Stimulated activated CD8-positive, alpha-beta memory T cell treated with anti-CD3 and anti-CD28 coated beads, Interleukin-7, amount 100 ng/mL, for 4 hours (primary cell): ENCODE data around the gene RFX7.

Experiments used
- DNase-seq, 2 donors: peaks; one replicate each; pipeline ENCODE4 v3.0.0-alpha.2; 2020; ENCODE audit warnings: low read depth in 2 of 2

RFX7 gene

DNA sequence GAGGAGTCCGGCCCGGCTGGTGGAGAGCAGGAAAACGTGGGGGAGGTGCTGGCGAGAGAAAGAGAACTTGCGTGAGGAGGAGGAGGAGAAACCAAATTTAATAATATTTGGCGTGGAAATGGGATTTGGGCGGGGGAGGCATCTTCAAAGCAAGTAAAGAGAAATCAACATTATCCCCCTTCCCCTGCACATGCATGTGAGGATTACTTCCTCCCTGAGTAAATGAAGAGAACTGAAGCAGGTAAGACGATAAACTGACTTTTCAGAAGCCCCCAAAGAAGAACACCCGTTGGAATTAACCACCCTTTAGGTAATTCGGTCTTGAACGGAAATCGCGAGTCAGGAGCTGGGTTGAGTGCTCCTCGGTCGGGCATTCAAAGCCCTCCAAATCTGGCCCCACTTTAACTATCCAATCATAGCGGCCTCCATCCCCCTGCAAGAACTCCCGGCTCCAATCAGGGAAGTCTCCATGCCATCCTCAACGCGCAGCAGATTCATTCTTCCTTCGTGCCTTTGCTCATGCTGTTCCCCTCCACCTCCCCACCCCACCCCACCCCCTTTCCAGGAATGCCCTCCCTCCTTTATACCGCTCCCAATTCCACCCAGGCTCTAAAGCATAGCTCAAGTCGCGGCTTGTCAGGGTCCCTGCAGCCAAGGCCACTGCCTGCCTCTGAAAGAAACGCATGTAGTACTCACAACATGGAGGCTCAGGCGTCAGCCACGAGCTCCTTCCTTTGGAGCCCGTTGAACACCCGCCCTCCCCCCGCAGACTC, 545 bp upstream of the RFX7 start:
- DNase-seq, result no peak

DNA sequence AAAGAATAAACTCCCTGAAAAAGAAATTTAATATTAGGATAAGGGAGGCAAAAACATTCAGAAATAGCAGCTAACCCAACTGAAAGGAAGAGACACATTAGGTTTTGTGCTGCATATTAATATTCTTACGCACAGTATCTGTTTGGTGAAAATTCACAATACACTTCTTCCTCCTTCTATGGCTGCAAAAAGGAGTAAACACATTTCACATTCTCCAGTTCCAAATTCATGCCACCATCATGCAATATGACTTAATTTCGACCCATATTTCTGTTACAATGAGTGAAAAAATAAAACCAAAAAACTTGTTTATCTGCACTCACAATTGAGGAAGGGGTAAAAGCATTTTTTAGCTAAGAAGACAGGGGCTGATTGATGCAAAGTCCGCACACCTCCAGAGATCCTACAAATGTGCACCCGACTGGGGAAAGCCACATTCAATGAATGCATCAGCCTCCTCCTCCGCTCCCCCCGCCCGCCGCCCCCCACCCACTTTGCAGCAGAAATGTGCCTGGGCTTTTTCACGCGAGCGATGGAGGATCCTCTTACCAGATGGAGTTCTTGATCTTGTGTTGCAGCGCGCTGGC, 1.0 kb downstream of the RFX7 start:
- DNase-seq, result no peak

DNA sequence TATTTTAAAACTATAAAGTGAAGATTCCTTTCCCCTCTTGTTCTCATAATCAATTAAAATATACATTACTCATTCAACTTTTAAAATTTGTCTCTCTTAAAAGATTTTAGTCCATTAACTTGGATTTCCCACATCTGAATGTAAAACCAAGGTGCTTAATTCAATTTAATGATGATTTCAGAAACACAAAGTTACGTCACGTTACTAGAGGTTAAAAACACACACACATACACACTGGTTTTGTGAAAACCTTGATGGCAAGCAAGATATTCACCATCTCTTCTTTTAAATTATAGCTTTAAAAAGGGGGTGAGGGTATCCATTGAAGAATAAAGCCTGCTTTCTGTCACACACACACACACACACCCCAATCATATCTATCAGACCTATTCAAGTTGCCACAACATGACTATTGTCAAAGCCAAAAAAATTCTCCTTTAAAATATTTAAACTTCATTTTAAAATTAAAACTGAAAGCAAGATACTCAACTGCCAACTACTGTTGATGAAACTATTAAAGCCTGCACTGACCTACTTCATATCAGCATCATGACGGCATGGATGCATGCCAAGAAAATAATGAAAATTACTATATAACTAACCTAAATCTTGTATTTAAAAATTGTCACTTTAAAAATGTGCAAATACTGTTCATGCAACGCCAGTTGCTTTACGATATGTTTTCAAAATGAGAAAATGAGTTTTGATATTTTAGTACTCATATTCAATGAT, 2.1 kb downstream of the RFX7 start:
- no peak for DNase-seq

DNA sequence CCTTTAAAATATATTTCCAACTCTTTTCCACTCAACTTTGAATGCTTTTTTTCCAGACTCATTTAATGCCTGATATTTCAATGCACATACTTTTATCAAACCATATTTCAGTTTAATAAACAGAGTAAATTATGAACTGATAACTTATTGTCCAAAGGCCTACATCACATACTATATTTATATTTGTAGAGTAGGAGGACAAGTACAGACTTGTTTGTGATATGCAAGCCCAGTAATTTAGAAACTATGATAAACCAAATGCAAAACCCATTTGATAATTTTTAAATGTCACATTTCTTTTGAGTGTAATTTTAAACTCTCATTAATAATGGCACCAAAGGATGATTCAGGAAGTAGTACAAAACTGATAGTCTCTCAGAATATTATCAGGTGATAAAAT, 3.3 kb downstream of the RFX7 start:
- no peak for DNase-seq

DNA sequence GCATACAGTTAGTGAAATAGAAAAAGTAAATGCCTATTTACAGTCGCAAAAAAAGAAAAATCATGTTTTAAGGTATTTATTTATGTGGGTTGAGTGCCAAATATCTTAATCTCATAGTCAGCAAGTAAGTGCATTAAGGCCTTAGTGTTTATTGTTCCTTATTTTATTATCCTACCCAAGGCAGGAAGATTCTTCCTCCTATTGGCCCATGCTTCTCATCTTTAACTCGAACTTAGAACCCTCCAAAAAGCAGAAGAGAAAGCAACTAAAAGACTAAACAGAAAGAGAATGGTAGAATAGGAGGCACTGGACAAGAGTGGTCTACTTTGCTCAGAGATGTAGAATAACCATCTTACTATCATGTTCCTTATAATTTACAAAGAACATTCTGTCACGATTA, 7.5 kb downstream of the RFX7 start:
- DNase-seq, result no peak

DNA sequence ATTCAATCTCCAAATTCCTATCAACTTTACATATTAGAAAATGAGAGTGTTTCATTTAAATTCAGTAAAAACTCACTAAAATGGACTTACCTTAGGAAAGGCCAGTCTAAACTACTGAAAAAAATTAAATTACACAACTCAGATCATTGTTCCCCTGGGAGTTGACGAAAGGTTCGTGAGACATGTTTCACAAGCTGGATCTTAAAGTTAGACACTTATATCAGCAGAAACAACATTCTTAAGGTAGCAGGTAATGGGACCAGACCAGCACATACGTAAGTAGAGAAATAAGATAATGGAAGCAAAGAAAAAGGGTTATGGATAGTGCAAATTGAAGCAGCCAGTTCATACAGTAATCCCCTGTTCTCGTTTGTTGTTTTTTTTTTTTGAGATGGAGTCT, 8.9 kb downstream of the RFX7 start:
- no peak for DNase-seq

DNA sequence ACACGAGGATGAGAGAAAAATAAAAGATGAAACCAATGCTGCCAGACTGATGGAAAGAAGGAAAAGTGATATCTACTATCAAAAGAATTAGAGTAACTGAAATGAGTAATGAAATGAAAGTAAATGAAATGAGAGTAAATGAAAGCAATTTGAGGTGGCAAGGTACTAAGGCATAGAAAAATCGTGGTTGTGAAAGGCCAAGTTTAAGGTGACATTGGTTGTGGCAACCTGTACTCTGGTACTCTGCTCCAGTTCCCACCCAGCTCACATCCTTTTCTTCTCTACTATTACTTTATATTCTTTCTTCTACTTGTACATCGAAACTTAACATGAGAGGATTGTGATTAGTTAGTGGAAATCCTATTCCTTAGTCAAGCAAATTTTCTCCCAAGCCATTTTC, 10.1 kb downstream of the RFX7 start:
- DNase-seq, result no peak

DNA sequence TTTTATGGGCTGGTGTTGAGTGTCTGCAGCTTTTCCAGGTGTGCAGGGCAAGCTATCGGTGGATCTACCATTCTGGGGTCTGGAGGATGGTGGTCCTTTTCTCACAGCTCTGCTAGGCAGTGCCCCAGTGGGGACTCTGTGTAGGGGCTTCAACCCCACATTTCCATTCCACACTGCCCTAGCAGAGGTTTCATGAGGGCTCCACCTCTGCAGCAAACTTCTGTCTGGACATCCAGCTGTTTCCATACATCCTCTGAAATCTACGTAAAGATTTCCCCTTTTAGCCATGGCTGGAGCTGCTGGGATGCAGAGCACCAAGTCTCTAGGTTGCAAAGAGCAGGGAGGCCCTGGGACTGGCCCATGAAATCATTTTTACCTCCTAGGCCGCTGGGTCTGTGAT, 11.6 kb downstream of the RFX7 start:
- DNase-seq, result no peak

DNA sequence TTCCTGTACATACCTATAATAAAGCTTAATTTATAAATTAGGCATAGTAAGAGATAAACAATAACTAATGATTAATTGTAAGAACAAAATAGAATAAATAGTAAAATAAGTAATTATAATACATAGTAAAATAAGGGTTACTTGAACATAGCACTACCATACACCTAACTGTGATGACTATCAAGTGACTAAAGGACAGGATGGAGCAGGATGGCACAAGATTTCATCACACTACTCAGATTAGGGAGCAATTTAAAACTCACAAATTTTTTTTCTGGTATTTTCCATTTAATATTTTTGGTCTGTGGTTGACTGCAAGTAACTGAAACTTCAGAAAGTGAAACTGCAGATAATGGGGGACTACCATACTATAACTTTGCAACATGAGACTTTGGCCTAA, 14.8 kb downstream of the RFX7 start:
- no peak for DNase-seq

DNA sequence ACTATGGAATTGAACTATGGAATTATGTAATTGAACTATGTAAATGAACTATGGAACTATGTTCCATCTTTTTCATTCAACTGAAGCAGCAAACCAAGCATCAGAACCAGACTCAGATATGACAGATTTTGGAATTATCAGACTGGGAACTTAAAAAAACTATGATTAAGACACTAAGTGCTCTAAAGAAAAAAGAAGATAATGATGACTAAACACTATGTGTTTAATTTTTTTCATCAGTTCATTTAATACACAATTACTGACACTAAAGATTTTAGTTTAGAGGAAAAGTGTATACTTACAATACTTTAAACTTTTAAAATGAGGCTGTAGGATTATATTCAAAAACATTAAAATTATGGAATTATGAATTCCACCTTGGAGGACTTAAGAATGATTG, 15.3 kb downstream of the RFX7 start:
- no peak for DNase-seq

DNA sequence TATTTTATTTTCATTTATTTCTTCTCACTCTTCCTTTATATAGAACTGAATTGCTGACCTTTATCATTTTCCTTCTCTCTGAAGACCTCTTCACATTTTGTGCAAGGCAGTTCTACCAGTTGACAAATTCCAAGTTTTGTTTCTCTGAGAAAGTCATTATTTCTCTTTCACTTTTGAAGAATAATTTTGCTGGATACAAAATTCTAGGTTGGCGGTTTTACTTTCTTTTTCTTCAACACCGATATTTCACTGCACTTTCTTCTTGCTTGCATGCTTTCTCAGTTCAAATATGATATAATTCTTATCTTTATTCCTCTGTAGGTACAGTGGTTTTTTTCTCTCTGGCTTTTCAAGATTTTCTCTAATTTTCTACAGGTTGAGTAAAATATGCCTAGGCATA, 15.9 kb downstream of the RFX7 start:
- no peak for DNase-seq

DNA sequence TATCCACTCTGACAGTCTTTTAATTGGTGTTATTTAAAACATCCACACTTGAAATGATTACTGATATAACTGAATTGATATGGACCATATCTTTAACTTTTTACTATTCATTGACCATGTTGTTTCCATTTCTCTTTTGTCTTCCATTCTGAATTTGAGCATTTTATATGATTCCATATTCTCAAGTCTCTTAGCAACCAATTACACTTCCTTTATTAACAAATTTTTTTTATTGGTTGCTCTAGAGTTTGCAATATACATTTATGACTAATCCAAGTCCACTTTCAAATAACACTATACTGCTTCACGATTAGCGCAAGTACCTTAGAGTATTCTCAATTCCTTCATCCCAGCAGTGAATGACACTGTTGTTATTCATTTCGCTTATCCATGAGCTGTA, 16.4 kb downstream of the RFX7 start:
- DNase-seq, result no peak

DNA sequence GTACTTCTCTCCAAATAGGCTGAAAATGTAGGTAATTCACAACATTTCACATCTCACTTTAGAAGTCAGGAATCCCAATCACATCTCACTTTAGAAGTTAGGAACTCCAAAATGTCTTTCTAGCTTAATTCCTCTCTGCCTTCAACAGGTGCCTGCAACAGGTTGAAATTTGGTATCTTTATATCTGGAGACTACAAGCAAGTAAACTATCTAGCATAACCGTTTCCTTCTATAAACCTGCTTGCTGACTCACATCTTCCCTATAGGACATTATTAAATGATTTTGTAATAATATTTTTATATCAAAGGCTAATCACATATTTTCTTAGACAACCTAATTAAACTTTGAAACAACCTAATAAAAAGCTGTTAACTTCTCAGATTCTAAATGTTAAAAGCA, 18.2 kb downstream of the RFX7 start:
- DNase-seq, result no peak

DNA sequence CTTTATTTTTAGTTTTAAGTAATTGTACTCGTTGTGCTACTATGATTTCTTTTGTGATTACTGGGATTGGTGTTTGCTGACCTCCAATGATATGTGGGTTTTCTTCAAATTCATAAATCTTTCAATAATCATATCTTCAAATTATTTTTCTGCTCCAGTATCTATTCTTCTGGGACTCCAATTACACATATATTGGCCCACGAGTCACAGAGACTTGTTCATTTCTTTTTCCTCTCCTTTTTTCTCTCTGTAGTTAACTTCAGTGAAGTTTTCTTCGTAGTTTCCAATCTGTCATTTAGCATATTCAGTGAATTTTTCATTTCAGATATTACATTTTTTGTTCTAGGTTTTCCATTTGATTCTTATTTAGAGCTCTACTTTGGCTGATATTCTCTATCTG, 21.4 kb downstream of the RFX7 start:
- DNase-seq, result no peak

DNA sequence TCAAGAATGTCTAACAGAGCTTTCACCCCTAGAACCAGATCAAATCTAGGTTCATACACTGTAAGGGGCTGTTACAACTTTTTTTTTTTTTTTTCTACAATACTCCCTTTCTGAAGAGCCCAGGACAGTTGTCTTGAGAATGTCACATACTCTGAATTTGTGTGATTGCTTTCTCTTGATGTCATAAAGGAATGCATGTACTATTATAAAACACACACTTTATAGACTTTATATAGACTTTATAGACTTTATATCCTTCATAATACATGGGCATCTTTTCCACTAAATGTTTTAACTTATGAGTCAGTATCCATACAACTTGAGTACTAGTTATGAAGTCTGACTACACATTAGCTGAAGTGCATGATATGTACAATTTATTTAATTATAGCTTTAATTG, 26.3 kb downstream of the RFX7 start:
- DNase-seq, result no peak

DNA sequence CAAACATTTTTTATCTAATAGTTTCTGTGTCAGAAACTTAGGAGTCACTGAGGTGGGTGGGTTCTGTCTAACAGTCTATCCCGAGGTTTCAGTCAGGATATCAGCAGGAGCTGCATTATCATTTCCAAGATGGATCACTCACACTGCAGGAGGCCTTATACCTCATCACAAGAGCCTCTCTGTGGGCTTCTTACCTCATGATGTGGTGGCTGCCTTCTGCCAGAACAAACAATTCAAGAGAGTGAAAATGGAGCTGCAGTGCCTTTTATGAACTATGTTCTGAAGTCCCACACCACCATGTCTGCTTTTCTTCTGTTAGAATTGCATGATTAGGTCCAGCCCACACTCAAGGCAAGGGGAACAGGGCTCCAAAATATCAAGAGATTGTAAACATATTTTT, 27.9 kb downstream of the RFX7 start:
- DNase-seq, result no peak

DNA sequence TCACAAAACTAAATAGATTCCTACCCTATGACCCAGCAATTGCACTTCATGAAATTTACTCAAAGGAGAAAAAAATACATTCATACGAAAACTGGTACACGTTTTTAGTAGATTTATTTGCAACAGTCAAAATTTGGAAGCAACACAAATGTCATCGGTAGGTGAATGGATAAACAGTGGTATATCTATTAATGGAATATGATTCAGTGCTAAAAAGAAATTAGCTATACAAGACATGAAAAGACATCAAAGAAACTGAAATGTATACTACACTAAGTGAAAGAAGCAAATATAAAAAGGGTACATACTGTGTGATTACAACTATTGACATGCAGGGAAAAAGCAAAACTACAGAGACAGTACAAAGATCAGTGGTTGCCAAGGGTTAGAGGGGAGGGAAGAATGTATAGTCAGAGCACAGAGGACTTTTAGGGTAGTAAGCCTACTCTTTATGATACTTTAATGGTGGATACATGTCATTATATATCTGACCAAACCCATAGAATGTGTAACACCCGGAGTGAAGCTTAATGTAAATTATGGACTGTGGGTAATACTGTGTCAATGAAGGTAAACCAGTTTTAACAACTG, 31.6 kb downstream of the RFX7 start:
- no peak for DNase-seq

DNA sequence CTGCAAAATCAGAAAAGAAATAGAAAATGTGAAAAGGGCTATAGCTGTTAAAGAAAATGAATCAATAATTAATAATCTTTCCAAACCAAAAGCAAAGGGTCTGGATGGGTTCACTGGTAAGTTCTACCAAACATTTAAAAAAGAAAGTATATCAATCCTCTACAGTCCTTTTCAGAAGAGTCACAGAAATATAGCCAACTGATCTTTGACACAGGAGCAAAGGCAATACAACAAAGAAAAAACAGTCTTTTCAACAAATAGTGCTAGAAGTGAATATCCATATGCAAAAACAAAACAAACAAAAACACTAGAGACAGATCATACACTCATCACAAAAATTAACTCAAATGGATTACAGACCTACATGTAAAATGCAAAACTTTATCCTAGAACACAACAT, 32.6 kb downstream of the RFX7 start:
- DNase-seq, result no peak

DNA sequence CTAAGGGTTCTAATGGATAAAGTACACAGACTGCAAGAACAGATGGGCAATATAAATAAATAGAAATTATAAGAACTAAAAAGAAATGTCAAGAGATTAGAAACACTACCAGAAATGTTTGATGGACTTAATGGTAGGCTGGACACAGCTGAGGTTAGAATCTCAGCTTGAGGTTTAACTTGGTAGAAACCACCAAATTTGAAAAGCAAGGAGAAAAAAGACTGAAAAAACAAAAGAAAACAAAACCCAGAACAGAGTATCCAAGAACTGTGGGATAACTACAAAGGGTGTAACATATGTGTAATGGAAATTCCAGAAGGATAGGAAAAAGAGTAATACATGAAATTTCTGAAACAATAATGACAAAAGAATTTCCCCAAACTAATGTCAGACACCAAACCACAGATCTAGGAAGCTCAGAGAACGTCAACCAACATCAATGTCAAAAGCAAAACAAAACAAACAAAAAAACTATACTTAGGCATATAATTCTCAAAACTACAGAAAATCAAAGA, 35.0 kb downstream of the RFX7 start:
- DNase-seq, result no peak

DNA sequence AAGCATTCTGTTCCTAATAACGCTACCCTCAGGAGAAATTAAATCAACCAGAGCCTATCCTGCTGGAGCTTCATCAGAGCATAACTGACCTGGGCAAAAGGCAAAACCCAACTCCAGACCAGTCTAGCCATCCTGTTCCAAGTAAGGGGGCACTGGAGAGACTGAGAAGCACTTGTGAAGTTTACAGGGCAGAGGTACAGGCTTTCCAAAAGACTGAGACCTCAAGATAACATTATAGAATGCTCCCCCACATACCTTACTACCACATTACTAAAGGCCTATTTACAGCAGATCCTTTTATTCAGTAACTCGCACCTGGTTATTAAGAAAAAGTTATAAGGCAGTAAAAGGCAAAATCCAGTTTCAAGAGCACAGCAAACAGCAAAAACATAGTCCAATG, 35.5 kb downstream of the RFX7 start:
- no peak for DNase-seq

DNA sequence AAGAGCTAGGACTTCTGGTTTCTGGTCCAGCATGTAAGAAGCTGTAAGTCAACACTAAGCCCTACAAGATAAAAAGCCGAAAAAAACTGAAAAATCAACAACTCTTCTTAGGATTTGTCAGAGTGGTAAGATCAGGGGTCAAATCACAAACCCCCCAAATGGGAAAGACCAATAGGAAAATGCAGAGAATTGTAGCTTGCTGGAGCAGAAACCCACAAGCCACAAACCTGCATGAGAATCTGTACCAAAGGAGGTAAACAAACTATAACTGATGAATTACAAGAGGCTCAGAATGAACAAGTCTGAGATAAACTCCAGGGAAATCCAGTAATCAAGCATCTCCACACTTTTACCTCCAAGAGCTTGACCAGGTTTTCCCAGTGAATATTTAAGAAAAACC, 36.0 kb downstream of the RFX7 start:
- no peak for DNase-seq

DNA sequence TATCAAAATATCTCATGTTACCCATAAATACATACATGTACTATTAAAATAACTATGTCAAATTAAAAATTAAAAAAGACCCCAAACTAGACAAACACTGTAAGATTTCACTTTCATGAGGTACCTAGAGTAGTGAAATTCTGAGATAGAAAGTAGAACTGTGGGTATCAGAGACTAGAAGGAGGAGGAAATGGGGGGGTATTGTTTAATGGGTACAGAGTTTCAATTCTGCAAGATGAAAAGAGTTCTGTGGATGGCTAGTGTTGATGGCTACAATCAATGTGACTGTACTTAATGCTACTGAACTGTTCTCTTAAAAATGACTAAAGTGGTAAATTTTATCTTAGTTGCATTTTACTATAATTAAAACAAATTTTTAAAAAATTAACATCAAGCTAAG, 36.6 kb downstream of the RFX7 start:
- DNase-seq, result no peak
